NCI-H2227 (cell line): ENCODE data around the gene ADGRV1.

Experiments
- DNase-seq: peaks from one replicate; lab custom pipeline; 2025; ENCODE audit not compliant: unreplicated experiment; lab: John Stamatoyannopoulos, UW

ADGRV1 gene

DNA sequence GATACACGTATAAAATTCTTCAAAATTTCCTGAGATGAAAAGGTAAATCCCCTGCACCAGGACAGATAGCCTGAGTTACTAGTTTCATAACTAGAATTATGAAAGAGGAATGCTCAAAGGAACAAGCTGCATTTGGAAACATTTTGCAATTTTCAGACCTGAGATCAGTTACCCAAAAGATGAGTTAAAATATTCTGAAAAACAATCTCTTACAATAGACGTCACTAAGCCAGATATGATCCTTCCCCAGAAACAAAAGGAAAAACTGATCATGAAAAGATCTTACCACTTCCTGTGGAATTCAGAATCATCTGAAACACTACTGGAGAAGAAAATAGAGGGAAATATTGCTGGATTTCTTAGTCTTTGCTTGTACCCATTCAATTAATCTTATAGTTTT is 619.9 kb downstream of the ADGRV1 start:
- DNase-seq: no peak

DNA sequence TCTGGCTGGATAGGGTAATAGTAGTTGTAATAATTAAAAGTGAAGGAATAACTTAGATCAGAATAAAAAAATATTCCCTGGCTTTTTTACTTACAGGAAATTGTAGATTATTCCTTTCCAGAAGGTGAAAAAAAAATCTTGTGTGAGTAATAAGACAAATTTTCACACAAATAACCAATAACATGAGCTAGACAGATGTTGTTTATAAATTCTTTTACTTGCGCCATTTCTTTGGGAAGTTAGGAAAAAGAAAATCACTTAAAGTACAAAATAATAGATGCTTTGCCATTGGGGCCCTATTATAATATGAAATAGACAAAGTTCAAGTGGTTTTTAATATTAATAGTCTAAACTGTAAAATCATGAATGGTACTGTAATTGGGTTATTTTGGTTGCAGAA is 620.4 kb downstream of the ADGRV1 start:
- DNase-seq: no peak

DNA sequence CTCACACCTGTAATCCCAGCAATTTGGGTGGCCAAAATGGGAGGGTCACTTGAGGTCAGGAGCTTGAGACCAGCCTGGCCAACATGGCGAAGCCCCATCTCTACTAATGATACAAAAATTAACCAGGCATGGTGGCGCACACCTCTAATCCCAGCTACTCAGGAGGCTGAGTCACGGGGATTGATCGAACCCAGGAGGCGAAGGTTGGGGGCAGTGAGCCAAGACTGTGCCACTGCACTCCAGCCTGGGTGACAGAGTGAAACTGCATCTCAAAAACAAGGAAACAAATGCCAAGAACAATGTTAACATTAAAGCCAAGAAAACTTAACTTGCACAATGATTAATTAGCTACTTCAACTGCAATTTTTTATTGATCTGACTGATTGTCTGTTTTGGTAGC is 621.9 kb downstream of the ADGRV1 start:
- no peak for DNase-seq

DNA sequence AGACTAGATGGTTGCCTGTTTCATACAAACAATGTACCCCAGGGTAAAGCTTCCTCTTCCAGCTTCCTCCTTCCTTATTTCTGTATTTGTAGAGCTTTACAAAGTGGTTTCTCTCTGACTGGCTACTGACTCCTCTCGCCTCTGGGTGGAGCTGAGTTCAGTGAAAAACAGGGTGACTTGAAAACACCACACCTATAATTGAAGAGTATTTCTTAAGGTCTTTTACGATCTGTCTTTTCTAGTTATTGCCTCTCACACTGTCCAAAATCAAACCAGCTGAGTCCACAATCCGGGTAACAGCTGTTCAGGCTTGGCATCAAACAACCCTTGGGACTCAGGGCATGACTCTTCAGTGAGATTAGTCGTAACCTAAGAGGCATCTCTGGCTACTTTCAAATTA is 624.2 kb downstream of the ADGRV1 start:
- no peak for DNase-seq

DNA sequence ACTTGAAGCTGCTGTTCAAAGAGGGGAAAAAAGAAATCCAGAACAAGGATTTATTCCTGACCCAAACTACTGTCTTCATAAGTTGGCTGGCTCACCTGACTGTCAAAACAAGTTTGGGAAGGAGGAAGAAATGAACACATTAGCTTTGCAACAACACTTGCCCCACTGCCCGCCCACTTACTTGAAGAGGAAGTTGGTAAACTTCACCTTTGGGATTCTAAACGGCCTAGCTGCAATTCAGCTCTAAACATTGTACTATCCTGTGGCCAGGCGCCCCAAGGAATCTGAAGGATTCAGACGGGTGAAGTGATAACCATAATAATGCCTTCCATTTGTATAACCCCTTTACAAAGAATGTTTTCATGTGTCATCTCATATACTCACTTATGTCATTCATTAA is 625.1 kb downstream of the ADGRV1 start:
- DNase-seq: no peak

DNA sequence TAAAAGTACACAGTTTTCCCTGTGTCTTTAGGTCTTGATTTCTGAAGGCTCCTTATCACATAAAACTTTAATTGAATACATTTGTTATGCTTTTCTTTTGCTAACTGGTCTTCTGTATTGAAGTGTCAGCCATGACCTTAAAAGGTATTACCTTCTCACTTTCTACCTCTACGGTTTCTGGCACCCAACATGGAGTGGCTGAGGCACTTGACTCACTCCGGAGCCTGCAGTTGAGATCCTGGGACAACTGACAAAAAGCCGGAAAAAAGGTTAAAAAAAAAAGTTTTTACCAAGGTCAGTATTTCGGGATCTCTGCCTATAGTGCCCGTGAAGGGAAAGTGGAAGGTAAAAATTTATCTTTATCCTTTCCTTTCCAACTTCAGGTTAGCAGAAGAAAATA is 627.5 kb downstream of the ADGRV1 start:
- DNase-seq: no peak

DNA sequence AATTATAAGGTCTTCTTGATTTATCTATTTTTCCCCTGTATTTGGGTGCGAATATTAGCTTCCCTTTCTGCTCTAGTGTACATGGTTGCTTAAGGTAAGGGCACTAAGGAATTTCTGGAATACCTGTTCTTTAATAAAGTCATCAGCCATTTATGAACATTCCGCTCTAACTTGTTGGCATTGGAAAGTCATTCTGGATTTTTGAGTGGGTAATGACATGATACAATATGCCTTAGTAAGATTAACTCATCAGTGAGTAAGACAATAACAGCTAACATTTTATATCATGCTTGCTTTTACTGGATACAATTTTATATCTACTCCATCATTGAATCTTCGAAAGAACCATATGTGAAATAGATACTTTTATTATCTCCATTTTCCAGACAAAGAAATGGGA is 628.4 kb downstream of the ADGRV1 start:
- DNase-seq: no peak

DNA sequence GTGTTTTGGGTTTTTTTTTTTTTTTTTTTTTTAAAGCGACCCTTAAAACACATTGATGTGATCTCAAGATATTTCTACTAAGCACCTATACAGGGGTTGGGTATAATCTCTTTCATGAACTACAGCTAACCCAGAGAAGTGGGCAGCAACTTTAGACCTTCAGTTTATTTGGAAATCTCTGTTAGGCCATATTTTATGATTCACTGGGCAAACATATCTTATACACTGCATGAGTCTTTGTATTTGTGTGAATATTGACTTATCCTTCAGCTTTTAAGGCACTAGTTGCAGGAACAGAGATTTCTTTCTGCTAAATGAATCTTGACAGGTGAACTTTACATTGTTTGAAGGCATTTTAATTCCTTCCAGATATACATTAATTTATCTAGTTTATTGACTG is 630.2 kb downstream of the ADGRV1 start:
- DNase-seq: no peak

DNA sequence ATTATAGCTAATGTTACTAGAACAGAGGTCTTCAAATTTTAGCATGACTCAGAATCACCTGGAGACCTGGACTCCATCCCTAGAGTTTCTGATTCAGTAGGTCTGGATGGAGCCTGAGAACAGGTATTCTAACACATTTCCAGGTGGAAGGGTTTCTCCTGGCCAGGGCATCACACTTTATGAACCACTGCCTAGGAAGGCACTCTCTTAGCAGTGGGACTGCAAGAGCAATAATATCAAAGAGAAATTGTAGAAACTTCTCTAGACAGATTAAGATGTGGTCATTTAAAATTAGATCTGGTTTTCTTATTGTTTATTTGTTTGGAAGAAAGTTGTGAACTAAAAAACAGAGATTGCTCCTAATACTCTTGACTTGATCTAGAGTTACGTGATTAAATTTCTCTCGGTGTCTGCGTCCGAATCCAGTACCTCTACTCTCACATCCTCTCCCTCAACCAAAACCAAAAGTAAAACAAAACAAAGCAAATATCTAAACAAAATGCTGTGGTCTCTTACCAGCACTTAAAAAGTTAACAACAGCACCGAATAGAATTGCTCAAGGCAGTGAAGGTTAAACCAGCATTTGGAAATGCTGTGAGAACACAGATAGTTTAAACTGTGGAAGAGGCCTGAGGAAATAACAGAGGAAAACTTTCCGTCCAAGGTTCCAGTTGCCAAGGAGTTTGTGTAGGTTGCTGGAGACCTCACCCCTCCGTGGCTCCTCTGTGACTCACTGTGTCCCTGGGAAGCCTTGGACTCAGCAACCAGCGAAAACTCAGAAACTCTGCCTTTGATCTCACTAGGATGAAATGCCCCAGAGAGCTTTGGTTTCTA is 631.1 kb downstream of the ADGRV1 start:
- DNase-seq: no peak

DNA sequence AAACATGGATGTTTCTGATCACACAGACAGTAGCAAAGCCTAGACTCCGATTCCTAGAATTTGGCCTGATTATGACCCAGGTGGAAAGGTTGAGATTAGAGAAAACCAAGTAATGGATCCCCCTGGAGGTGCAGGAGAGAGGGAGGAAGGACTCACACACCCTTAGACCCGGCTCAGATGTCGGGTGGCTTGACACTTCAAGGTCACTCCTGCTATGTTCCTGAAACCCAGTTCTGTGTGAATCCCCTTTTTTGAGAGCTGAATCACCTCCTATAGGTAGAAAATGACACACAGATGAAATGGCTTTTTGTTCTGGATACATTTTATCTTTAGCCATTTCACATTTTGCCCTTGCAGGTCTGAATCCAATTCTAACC is 631.7 kb downstream of the ADGRV1 start:
- no peak for DNase-seq

DNA sequence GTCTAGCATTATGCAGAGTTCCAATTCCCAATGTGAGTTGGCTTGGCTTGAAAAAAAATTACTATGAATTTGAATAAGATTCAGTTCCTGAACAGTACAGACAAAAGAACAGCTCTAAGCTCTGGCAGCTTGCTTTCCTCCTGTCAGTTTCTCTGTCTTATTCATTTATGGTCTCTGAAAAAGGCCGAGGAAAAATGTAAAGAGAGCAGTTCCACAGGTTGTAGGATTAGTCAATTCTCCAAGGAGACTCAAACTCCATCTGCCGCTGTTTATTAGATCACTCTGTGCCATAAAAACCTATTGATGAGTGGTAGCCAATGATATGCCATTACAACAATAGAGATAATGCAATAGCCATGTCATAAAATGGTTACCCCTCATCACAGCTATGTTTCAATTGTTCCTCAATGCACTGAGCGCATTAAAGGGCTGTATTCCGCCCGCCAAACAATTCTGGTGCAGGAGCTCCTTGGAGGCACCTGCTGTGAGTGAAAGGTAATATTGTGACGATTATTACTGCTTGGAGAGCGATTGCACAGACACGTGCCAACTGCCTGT is 636.3 kb downstream of the ADGRV1 start:
- peak; percentile 15 for DNase-seq

DNA sequence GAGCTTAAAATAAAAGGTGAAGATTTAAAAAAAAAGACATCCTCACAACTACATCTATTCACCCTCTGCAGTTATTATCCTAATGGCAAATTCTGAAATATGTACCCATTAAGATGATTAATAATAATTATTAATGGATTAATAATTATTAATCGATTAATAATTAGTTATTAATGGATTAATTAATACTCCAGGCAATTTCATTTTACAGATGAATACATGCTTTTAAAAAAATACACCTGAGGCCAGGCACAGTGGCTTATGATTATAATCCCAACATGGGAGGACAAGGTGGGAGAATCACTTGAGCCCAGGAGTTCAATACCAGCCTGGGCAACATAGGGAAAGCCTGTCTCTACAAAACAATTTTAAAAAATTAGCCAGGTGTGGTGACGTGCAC is 642.1 kb downstream of the ADGRV1 start:
- DNase-seq: no peak

DNA sequence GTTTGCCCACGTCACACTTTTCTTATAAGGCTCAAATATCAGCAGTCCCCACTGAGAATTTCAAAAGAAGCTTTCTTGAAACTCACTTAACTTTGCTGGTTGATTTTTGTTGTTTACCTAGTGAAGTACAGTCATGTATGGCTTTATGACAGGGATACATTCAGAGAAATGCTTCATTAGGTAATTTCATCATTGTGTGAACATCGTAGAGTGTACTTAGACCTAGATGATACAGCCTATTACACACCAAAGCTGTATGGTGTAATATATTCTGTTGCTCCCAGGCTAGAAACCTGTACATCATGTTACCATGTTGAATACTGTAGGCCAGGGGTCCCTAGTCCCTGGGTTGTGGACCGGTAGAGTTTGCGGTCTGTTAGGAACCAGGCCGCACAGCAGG is 647.5 kb downstream of the ADGRV1 start:
- DNase-seq: no peak

DNA sequence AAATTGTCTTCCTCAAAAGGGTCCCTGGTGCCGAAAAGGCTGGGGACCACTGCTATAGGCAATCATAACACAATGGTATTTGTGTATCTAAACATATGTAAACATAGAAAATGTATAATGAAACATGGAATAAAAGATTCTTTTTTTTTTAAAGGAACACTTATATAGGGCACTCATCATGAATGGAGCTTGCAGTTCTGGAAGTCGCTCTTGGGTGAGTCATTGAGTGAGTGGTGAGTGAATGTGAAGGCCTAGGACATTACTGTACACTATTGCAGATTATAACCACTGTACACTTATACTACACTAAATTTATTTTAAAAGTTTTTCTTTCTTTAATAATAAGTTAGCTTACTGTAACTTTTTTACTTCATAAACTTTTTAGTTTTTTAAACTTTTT is 648.1 kb downstream of the ADGRV1 start:
- DNase-seq: no peak

DNA sequence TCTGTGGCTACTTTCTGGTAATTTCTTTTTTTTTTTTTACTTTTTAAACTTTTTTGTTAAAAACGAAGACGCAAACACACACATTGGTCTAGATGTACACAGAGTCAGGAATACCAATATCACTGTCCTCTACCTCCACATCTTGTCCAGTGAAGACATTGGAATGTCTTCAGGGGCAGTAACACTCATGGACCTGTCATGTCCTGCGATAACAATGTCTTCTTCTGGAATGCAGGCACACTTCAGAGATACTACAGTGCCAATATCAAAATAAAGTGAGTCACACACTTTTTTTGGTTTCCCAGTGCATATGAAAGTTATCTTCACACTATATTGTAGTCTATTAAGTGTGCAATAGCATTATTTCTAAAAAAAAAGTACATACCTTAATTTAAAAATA is 648.7 kb downstream of the ADGRV1 start:
- no peak for DNase-seq

DNA sequence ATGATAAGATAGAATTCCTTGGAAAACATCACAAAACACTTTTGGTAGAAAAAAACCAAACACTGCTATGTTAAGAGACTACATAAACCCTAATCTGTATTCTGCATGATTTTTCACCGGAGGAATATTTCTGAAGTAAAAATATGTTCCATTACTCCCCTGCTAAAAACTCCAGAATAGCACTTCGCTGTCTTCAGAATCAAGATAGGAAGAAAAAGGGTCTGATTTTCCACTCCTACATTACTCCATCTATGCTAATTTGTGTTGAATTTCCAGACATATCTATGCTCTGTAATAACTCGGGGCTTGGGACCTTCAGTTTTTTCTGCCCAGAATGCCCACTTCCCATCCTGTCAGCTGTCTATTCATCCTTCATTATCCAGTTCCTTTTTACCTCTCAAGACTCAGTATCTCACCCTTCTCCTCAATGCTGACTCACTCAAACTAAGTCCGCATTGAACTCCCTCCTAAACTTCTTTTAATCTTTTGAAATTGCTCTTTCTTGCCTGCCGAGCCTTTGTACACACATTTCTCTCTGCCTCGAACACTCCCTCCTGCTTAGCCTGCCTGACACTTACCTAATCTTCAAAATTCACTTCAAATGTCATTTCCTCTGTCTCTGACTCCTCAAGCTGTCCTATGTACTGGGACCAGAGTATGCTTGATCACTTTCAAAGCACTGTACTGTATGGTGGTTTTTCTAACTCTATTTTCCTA is 653.6 kb downstream of the ADGRV1 start:
- DNase-seq: no peak

DNA sequence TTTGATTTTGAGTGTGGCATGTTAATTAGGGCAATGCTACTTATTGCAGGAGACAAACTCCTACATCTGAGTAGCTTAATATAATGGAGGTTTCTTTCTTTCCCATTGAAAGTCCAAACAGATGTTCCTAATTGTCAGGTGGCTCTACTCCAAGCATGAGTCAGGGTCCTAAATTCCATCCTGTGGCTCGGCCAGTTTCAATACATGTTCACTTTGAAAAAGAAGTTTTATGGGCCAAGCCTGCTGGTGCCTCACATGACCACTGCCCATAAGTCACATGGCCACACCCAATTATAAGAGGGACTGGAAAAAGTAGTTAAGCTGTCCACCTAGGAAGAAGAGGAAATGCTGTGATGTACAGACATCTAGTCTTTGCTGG is 654.1 kb downstream of the ADGRV1 start:
- DNase-seq: no peak
